Stomach (tissue), 4 donors: ENCODE measurements around the gene TEX261.

Experiments used
- POLR2A ChIP-seq, 4 donors: fragments of 450-650 bp; IDR thresholded peaks; one replicate each; pipeline ENCODE4 v1.6.1; 2016; ENCODE audit warnings: antibody characterized with exemption in 4 of 4, control low read depth in 2 of 4, mild to moderate bottlenecking in 1 of 4, moderate library complexity in 1 of 4
- TF ChIP-seq, protein P1 (sequence below), 7 experiments: fragments of 450-650 bp in 4 of 7; fragments of 200-600 bp in 3 of 7; sonication (generic) in 3 of 7; IDR thresholded peaks; one replicate each; pipeline ENCODE4 v1.5.1; 2016 to 2019; ENCODE audit warnings: antibody characterized with exemption in 7 of 7, control low read depth in 2 of 7, mild to moderate bottlenecking in 1 of 7

DNA sequence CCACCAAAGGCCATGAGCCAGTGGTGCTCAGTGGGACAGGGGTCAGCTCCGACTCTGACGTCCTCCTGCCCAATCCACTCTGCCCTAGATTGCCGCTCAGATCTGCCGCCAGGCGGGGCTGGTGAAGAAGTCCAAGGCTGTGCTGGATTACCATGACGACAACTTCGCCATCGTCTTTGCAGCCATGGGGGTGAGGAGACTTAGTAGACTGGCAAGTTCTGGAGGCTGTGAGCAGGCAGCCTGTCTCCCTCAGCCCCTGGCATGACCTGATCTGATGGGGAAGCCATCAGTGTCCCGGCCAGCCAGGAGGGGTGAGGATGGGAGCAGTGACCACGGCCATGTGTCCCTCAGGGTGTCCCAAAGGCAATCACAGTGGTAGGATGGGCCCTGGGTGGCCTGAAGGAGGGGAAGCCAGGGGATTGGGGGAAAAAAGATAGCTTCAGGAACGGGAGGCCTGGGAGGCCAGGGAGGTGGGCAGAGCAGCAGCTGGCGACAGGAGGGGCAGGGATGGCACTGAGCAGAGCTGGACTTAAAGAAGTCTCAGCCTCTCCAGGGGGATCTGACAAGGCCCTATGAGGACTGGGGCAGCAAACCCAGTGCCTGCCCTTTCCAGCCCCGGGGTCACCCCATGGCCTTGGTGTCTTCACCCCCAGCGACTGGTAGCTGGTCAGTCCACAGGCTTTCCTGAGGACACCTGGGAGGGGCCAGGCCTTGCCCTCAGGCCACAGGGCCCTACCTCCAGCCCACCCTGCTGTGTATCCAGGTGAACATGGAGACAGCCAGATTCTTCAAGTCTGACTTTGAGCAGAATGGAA is 33.6 kb downstream of the TEX261 start:
- TF ChIP-seq POLR2A (IDR thresholded peaks at IDR 0.05): no peak
- TF ChIP-seq, protein P1, sequence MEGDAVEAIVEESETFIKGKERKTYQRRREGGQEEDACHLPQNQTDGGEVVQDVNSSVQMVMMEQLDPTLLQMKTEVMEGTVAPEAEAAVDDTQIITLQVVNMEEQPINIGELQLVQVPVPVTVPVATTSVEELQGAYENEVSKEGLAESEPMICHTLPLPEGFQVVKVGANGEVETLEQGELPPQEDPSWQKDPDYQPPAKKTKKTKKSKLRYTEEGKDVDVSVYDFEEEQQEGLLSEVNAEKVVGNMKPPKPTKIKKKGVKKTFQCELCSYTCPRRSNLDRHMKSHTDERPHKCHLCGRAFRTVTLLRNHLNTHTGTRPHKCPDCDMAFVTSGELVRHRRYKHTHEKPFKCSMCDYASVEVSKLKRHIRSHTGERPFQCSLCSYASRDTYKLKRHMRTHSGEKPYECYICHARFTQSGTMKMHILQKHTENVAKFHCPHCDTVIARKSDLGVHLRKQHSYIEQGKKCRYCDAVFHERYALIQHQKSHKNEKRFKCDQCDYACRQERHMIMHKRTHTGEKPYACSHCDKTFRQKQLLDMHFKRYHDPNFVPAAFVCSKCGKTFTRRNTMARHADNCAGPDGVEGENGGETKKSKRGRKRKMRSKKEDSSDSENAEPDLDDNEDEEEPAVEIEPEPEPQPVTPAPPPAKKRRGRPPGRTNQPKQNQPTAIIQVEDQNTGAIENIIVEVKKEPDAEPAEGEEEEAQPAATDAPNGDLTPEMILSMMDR (IDR thresholded peaks at IDR 0.05): no peak
